ENCODE results near the gene CFAP410.
A peak's percentile ranks its signal among the peaks of the same experiment; 100 is the strongest.

CFAP410 gene

GRCh38 chr21:44350773-44351481, 11.7 kb upstream of the CFAP410 start:
- TF ChIP-seq CTCF (IDR thresholded peaks at IDR 0.05; ENCODE audit: control insufficient read depth, extremely low read depth, insufficient read depth) = no peak

GRCh38 chr21:44349847-44350772, 10.9 kb upstream of the CFAP410 start:
- H3K4me3 ChIP-seq (ENCODE audit: low read depth, low read length) = no peak overlapping the region
- DNase-seq (ENCODE audit: low read depth) = no peak
- TF ChIP-seq CTCF (IDR thresholded peaks at IDR 0.05; ENCODE audit: control insufficient read depth, extremely low read depth, insufficient read depth) = no peak

More at GRCh38 chr21:44350773-44351481, 11.7 kb upstream of the CFAP410 start:
- H3K4me3 ChIP-seq (ENCODE audit: low read depth, low read length) = no peak overlapping the region
- DNase-seq (ENCODE audit: low read depth) = no peak

- TF ChIP-seq CTCF (IDR thresholded peaks at IDR 0.05; ENCODE audit: control insufficient read depth, extremely low read depth, insufficient read depth) = no peak
- no peak for DNase-seq (ENCODE audit: low read depth)
- no peak overlapping the region for H3K4me3 ChIP-seq (ENCODE audit: low read depth, low read length)
Observed at GRCh38 chr21:44349416-44349846, 10.2 kb upstream of the CFAP410 start.

- TF ChIP-seq CTCF (IDR thresholded peaks at IDR 0.05; ENCODE audit: control insufficient read depth, extremely low read depth, insufficient read depth) = no peak
- H3K4me3 ChIP-seq (ENCODE audit: low read depth, low read length) = no peak overlapping the region
- no peak for DNase-seq (ENCODE audit: low read depth)
Observed at GRCh38 chr21:44348861-44349260, 9.7 kb upstream of the CFAP410 start.

- TF ChIP-seq CTCF (IDR thresholded peaks at IDR 0.05; ENCODE audit: control insufficient read depth, extremely low read depth, insufficient read depth) = no peak
- peak; percentile 84 for DNase-seq (ENCODE audit: low read depth)
- H3K4me3 ChIP-seq (ENCODE audit: low read depth, low read length) = no peak overlapping the region
Observed at GRCh38 chr21:44347911-44348451, 8.8 kb upstream of the CFAP410 start.

- DNase-seq (ENCODE audit: low read depth) = no peak
- TF ChIP-seq CTCF (IDR thresholded peaks at IDR 0.05; ENCODE audit: control insufficient read depth, extremely low read depth, insufficient read depth) = no peak
Observed at GRCh38 chr21:44345495-44345894, 6.3 kb upstream of the CFAP410 start.

More at GRCh38 chr21:44345495-44345894, 6.3 kb upstream of the CFAP410 start:
- no peak overlapping the region for H3K4me3 ChIP-seq (ENCODE audit: low read depth, low read length)

All from LNCaP clone FGC (cell line).